ENCODE results near the gene FBXL17. TPM values are rescaled to one million over a fixed set of nuclear protein-coding genes. Genes with fewer than 3 reads are reported as not detected.

The FBXL17 gene
- total and polyA plus RNA-seq, 2 experiments from 2014 or later, result 1.8 to 13.1 TPM

DNA sequence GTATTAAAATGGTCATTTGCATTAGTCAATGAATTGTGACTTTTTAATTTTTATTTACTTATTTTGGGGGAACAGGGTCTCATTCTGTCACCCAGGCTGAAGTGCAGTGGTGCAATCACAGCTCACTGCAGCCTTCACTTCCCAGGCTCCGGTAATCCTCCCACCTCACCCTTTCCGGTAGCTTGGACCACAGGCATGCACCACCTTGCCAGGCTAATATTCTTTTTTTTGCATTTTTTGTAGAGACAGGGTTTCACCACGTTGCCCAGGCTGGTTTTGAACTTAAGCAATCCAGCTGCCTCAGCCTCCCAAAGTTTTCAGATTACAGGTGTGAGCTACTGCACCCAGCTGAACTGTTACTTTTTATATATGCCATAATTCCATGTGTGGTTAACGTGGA lies 143.4 kb downstream of the FBXL17 start:
- Histone ChIP-seq H3K27ac (no peak overlapping the region), H3K27me3 (replicated peaks; ENCODE audit: insufficient read depth) (no peaks in the 10 kb centered on the region), H3K9me2 (ENCODE audit: insufficient read depth) (no peaks in the 10 kb centered on the region), H3F3A (ENCODE audit: insufficient read depth) (no peaks in the 10 kb centered on the region), H2AFZ (no peak overlapping the region), H3K36me3 (ENCODE audit: low read depth) (no peaks in the 10 kb centered on the region), H3K9me3 (ENCODE audit: low read depth) (no peaks in the 10 kb centered on the region), H3K4me1 (ENCODE audit: insufficient read depth) (no peaks in the 10 kb centered on the region), H4K20me1 (ENCODE audit: insufficient read depth) (no peaks in the 10 kb centered on the region), H3K79me2 (ENCODE audit: insufficient read depth) (no peaks in the 10 kb centered on the region), H3K9ac (no peak overlapping the region), H3K4me3 (no peak overlapping the region), H3K4me2 (ENCODE audit: unreplicated experiment) (no peak overlapping the region)
- WGBS, 2 experiments (ENCODE audit: low coverage in 1 of 2, low lambda C conversion rate in 2 of 2, missing lambda C conversion rate in 2 of 2), result 76% methylated on average over 4 of the region's 4 CpGs
- TF ChIP-seq EZH2 (IDR thresholded peaks at IDR 0.05; ENCODE audit: insufficient read depth, poor library complexity, severe bottlenecking) (no peak), EZH2phosphoT487 (IDR thresholded peaks at IDR 0.05; ENCODE audit: insufficient read depth, low read depth) (no peak)
- DNase-seq, result no peak
- in situ Hi-C loops (cut with MboI), result no loop called here

GRCh38 chr5:108233617-108234155 lies 148.2 kb downstream of the FBXL17 start:
- H3K27me3 ChIP-seq (replicated peaks; ENCODE audit: insufficient read depth), result no peaks in the 10 kb centered on the region
- no peaks in the 10 kb centered on the region for H3K79me2 ChIP-seq (ENCODE audit: insufficient read depth)
- H3F3A ChIP-seq (ENCODE audit: insufficient read depth), result no peaks in the 10 kb centered on the region
- TF ChIP-seq EZH2 (IDR thresholded peaks at IDR 0.05; ENCODE audit: insufficient read depth, poor library complexity, severe bottlenecking) (no peak), EZH2phosphoT487 (IDR thresholded peaks at IDR 0.05; ENCODE audit: insufficient read depth, low read depth) (no peak)
- H3K9ac ChIP-seq, result no peak overlapping the region
- no peaks in the 10 kb centered on the region for H3K9me3 ChIP-seq (ENCODE audit: low read depth)
- no peak overlapping the region for H3K4me3 ChIP-seq
- H3K4me1 ChIP-seq (ENCODE audit: insufficient read depth), result no peaks in the 10 kb centered on the region
- no peak for DNase-seq
- no peaks in the 10 kb centered on the region for H3K36me3 ChIP-seq (ENCODE audit: low read depth)
- in situ Hi-C loops (cut with MboI), result no loop called here
- 50 to 52% methylated on average over 3 of the region's 3 CpGs for WGBS, 2 experiments (ENCODE audit: low coverage in 1 of 2, low lambda C conversion rate in 2 of 2, missing lambda C conversion rate in 2 of 2)
- no peak overlapping the region for H2AFZ ChIP-seq
- H3K27ac ChIP-seq, result no peak overlapping the region
- no peaks in the 10 kb centered on the region for H3K9me2 ChIP-seq (ENCODE audit: insufficient read depth)
- no peak overlapping the region for H3K4me2 ChIP-seq (ENCODE audit: unreplicated experiment)
- H4K20me1 ChIP-seq (ENCODE audit: insufficient read depth), result no peaks in the 10 kb centered on the region

- in situ Hi-C loops (cut with MboI), result no loop called here
- Histone ChIP-seq H3K27me3 (replicated peaks; ENCODE audit: insufficient read depth) (no peaks in the 10 kb centered on the region), H2AFZ (no peak overlapping the region), H3F3A (ENCODE audit: insufficient read depth) (no peaks in the 10 kb centered on the region), H3K79me2 (ENCODE audit: insufficient read depth) (no peaks in the 10 kb centered on the region), H4K20me1 (ENCODE audit: insufficient read depth) (no peaks in the 10 kb centered on the region), H3K9ac (no peak overlapping the region), H3K4me2 (ENCODE audit: unreplicated experiment) (no peak overlapping the region), H3K36me3 (ENCODE audit: low read depth) (no peaks in the 10 kb centered on the region), H3K9me3 (ENCODE audit: low read depth) (no peaks in the 10 kb centered on the region), H3K9me2 (ENCODE audit: insufficient read depth) (no peaks in the 10 kb centered on the region), H3K27ac (no peak overlapping the region), H3K4me3 (no peak overlapping the region), H3K4me1 (ENCODE audit: insufficient read depth) (no peaks in the 10 kb centered on the region)
- DNase-seq, result no peak
- TF ChIP-seq EZH2 (IDR thresholded peaks at IDR 0.05; ENCODE audit: insufficient read depth, poor library complexity, severe bottlenecking) (no peak), EZH2phosphoT487 (IDR thresholded peaks at IDR 0.05; ENCODE audit: insufficient read depth, low read depth) (no peak)
Measured at GRCh38 chr5:108232805-108233204, 149.1 kb downstream of the FBXL17 start.

GRCh38 chr5:108222011-108222410 lies 159.9 kb downstream of the FBXL17 start:
- DNase-seq, result no peak
- Histone ChIP-seq H3K4me3 (no peak overlapping the region), H3K27me3 (replicated peaks; ENCODE audit: insufficient read depth) (no peaks in the 10 kb centered on the region), H3K27ac (no peak overlapping the region), H3K4me1 (ENCODE audit: insufficient read depth) (no peaks in the 10 kb centered on the region), H3K79me2 (ENCODE audit: insufficient read depth) (no peaks in the 10 kb centered on the region), H3K9me2 (ENCODE audit: insufficient read depth) (no peaks in the 10 kb centered on the region), H3K9me3 (ENCODE audit: low read depth) (no peaks in the 10 kb centered on the region), H3K4me2 (ENCODE audit: unreplicated experiment) (no peak overlapping the region), H2AFZ (no peak overlapping the region), H4K20me1 (ENCODE audit: insufficient read depth) (no peaks in the 10 kb centered on the region), H3K36me3 (ENCODE audit: low read depth) (no peaks in the 10 kb centered on the region), H3F3A (ENCODE audit: insufficient read depth) (no peaks in the 10 kb centered on the region), H3K9ac (no peak overlapping the region)
- TF ChIP-seq EZH2 (IDR thresholded peaks at IDR 0.05; ENCODE audit: insufficient read depth, poor library complexity, severe bottlenecking) (no peak), EZH2phosphoT487 (IDR thresholded peaks at IDR 0.05; ENCODE audit: insufficient read depth, low read depth) (no peak)
- in situ Hi-C loops (cut with MboI), result no loop called here

DNA sequence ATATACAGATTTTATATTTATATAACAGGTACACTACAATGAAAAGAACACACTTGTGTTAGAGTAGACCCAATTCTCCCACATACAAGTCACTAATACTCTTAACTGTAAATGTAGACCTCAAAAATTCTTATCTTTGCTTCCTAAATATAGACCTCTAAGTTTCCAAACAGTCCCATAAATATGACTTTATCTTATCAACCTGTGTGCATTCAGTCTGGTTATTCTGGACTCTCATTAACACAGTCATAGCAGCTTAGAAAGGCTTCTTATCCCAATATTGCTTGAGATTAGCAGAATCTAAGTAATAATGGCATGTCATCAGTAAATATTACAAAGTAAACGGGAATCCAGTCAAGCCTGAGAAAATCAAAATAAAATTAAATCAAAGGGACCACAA lies 161.1 kb downstream of the FBXL17 start:
- H3F3A ChIP-seq (ENCODE audit: insufficient read depth), result no peaks in the 10 kb centered on the region
- H3K4me2 ChIP-seq (ENCODE audit: unreplicated experiment), result no peak overlapping the region
- WGBS, 2 experiments (ENCODE audit: low coverage in 1 of 2, low lambda C conversion rate in 2 of 2, missing lambda C conversion rate in 2 of 2), result 88 to 95% methylated on average over 1 of the region's 1 CpG
- H3K27ac ChIP-seq, result no peak overlapping the region
- H3K9ac ChIP-seq, result no peak overlapping the region
- no peaks in the 10 kb centered on the region for H4K20me1 ChIP-seq (ENCODE audit: insufficient read depth)
- H3K4me1 ChIP-seq (ENCODE audit: insufficient read depth), result no peaks in the 10 kb centered on the region
- TF ChIP-seq EZH2phosphoT487 (IDR thresholded peaks at IDR 0.05; ENCODE audit: insufficient read depth, low read depth), result no peak
- no peak for TF ChIP-seq EZH2 (IDR thresholded peaks at IDR 0.05; ENCODE audit: insufficient read depth, poor library complexity, severe bottlenecking)
- no peak overlapping the region for H2AFZ ChIP-seq
- no peaks in the 10 kb centered on the region for H3K79me2 ChIP-seq (ENCODE audit: insufficient read depth)
- H3K27me3 ChIP-seq (replicated peaks; ENCODE audit: insufficient read depth), result no peaks in the 10 kb centered on the region
- no peaks in the 10 kb centered on the region; the same call in 1 of the 2 replicates for H3K36me3 ChIP-seq (ENCODE audit: low read depth)
- no peak overlapping the region for H3K4me3 ChIP-seq
- H3K9me3 ChIP-seq (ENCODE audit: low read depth), result peaks cover 2% of the 10 kb centered on the region
- no peaks in the 10 kb centered on the region for H3K9me2 ChIP-seq (ENCODE audit: insufficient read depth)
- no peak for DNase-seq
- in situ Hi-C loops (cut with MboI), result no loop called here

Data from GM23248 (cell line).